CD8-positive, alpha-beta memory T cell (primary cell): Measurements from ENCODE around the gene UGT1A4. TPM values are rescaled to one million over a fixed set of nuclear protein-coding genes. Genes with fewer than 3 reads are reported as not detected.
"Not testable (repeated sequence)": the region's sequence is repeated elsewhere in the genome, so short reads cannot be mapped to it uniquely, and the experiment has no call there.

Experiments
- CTCF ChIA-PET: fragments of 350-600 bp; sonication (Branson Sonifier 250); formaldehyde crosslinking; loops from one replicate; lab custom pipeline; 2021; ENCODE audit warnings: antibody characterized with exemption; lab: Charles Lee
- POLR2A ChIA-PET: fragments of 350-600 bp; sonication (Branson Sonifier 250); formaldehyde crosslinking; loops from one replicate; lab custom pipeline; 2021; ENCODE audit warnings: antibody characterized with exemption; lab: Charles Lee
- DNase-seq, 5 donors: peaks; one replicate each; pipeline versions ENCODE4 v3.0.0 to v3.0.0-alpha.2; 2020 to 2022; ENCODE audit warnings: mixed read lengths in 1 of 5
- H3K27ac ChIP-seq: one replicate; pipeline ENCODE4 v1.7.0; 2013; ENCODE audit warnings: low read depth, mild to moderate bottlenecking, low read length, moderate library complexity
- H3K27me3 ChIP-seq: 2 replicates; pipeline ENCODE4 v1.7.0; 2013; ENCODE audit warnings: low read length, mild to moderate bottlenecking; ENCODE audit not compliant: insufficient read depth, poor library complexity, severe bottlenecking
- H3K36me3 ChIP-seq: 2 replicates; pipeline ENCODE4 v1.7.0; 2013; ENCODE audit warnings: mild to moderate bottlenecking, low read length, moderate library complexity; ENCODE audit not compliant: insufficient read depth
- H3K4me1 ChIP-seq: 2 replicates; pipeline ENCODE4 v1.7.0; 2013; ENCODE audit warnings: mild to moderate bottlenecking, low read length, moderate library complexity; ENCODE audit not compliant: insufficient read depth
- H3K4me3 ChIP-seq: 2 replicates; pipeline ENCODE4 v1.7.0; 2013; ENCODE audit warnings: mild to moderate bottlenecking, low read length
- H3K9me3 ChIP-seq: 2 replicates; pipeline ENCODE4 v1.7.0; 2013; ENCODE audit warnings: mild to moderate bottlenecking, low read length
- H3K27ac Mint-ChIP-seq, 8 donors: one replicate each; pipeline ENCODE4 v1.8.0; 2020 to 2021; ENCODE audit warnings: mixed read lengths in 8 of 8, mild to moderate bottlenecking in 6 of 8, inconsistent platforms in 3 of 8, moderate library complexity in 3 of 8
- H3K27me3 Mint-ChIP-seq, 2 donors: one replicate each; pipeline ENCODE4 v1.8.0; 2020 to 2021; ENCODE audit warnings: mixed read lengths in 2 of 2, mild to moderate bottlenecking in 1 of 2, moderate library complexity in 1 of 2
- H3K36me3 Mint-ChIP-seq, 3 donors: one replicate each; pipeline ENCODE4 v1.8.0; 2020 to 2021; ENCODE audit warnings: mixed read lengths in 3 of 3, inconsistent platforms in 1 of 3, mild to moderate bottlenecking in 1 of 3
- H3K4me1 Mint-ChIP-seq, 3 donors: one replicate each; pipeline ENCODE4 v1.8.0; 2020 to 2021; ENCODE audit warnings: mixed read lengths in 3 of 3, inconsistent platforms in 1 of 3, mild to moderate bottlenecking in 1 of 3
- H3K4me3 Mint-ChIP-seq, 7 donors: one replicate each; pipeline ENCODE4 v1.8.0; 2020 to 2021; ENCODE audit warnings: mixed read lengths in 7 of 7, mild to moderate bottlenecking in 6 of 7, moderate library complexity in 4 of 7, inconsistent platforms in 2 of 7
- H3K9me3 Mint-ChIP-seq, 5 donors: one replicate each; pipeline ENCODE4 v1.8.0; 2020 to 2022; ENCODE audit warnings: mixed read lengths in 5 of 5, mild to moderate bottlenecking in 3 of 5, moderate library complexity in 2 of 5, inconsistent platforms in 1 of 5
- polyA plus RNA-seq: library from polyadenylated mRNA; unstranded; fragments of 300-500 nt; fragmentation: Illumina TruSeq; gene quantifications from one replicate; pipeline ENCODE4 v1.2.3, GENCODE V29; 2021
- total RNA-seq, 2 experiments: library from RNA; stranded (reverse); gene quantifications; one replicate each; pipeline ENCODE4 v1.2.3, GENCODE V29; 2021

The UGT1A4 gene
- total and polyA plus RNA-seq, 3 experiments from 2014 or later: not detected

DNA sequence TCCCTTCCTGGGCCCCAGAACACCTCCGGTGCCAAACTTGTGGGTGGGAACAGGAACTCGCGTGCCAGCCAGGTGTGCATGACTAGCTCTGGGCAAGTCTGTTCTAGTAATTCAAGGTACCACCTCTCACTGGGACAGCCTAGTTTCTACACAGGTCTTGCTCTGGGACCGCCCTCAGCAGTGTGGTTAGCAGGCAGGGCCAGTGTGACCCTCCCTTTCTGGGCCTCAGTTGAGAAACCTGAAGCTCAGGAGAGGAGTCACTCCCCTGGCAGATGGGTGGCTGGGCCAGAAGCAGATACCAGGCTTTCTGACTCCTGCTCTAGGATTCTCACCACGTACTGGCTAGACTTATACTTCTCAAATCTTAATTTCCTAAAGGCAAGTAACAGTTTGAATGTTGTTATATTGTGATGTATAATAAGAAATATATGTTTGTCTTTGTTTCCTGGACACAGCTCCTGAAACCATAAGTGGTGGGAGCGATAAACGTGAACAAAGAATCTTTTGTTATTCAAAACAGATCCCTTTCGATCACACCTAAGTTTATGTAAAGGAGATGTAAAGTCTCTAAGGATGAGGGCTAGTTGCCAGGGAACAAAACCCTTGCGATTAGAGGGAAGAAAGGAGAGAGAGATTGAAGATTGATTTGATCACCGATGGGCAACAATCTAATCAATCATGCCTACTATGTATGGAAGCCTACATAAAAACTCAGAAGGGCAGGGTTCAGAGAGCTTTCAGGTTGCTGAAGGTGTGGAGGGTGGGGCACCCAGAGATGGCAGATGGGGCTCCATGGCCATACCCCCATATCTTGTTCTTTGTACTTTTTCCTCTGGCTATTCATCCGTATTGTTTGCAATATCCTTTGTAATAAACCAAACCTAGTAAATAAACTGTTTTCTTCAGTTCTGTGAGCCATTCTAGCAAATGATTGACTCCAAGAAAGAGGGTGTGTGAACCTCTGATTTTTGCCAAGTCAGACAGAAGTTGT lies 26.8 kb upstream of the UGT1A4 start:
- Histone ChIP-seq H3K9me3 (no peaks in the 10 kb centered on the region), H3K4me1 (no peaks in the 10 kb centered on the region), H3K27me3 (no peaks in the 10 kb centered on the region), H3K36me3 (no peaks in the 10 kb centered on the region), H3K27ac (no peak overlapping the region), H3K4me3 (no peak overlapping the region)
- CTCF ChIA-PET: no interaction called here
- no peak for DNase-seq
- Mint-ChIP-seq H3K4me3 (no peak overlapping the region), H3K9me3 (no peaks in the 10 kb centered on the region), H3K36me3 (no peaks in the 10 kb centered on the region), H3K27ac (peak overlapping the region in 1 of 8 donors; percentile 59), H3K27me3 (peaks cover 11 to 44% of the 10 kb centered on the region in 2 donors), H3K4me1 (no peaks in the 10 kb centered on the region)
- POLR2A ChIA-PET: no interaction called here

DNA sequence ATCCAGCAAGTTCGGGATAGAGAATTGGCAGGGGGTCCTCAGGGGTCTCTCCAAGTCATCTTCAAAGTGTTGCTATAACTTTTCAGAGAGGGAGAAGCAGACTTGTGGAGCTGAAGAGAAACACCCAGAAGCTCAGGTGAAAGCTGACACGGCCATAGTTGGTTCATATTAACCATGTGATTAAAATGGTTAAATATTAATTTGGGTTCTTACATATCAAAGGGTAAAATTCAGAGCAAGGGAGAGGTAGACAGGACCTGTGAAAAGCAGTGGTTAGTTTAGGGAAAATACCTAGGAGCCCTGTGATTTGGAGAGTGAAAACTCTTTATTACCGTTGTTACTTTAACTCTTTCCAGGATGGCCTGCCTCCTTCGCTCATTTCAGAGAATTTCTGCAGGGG lies 25.9 kb upstream of the UGT1A4 start, which contains the start of gene UGT1A6:
Gene UGT1A6 (plus strand): TSS at position 243 of the 400 bp plus-strand sequence. CDS start 115 bp downstream, at position 358.
- H3K4me1 ChIP-seq: no peaks in the 10 kb centered on the region
- no peak for DNase-seq
- no peaks in the 10 kb centered on the region for H3K36me3 ChIP-seq
- ChIA-PET CTCF (no interaction called here), POLR2A (no interaction called here)
- Mint-ChIP-seq H3K4me3 (no peak within 1 kb of the TSS), H3K9me3 (no peaks in the 10 kb centered on the region), H3K27me3 (peaks cover 10 to 47% of the 10 kb centered on the region in 2 donors), H3K4me1 (no peaks in the 10 kb centered on the region), H3K36me3 (no peaks in the 10 kb centered on the region), H3K27ac (peak within 1 kb of the TSS in 1 of 8 donors; percentile 8)
- H3K27me3 ChIP-seq: no peaks in the 10 kb centered on the region
- no peaks in the 10 kb centered on the region for H3K9me3 ChIP-seq
- H3K4me3 ChIP-seq: no peak within 1 kb of the TSS
- no peak within 1 kb of the TSS for H3K27ac ChIP-seq

DNA sequence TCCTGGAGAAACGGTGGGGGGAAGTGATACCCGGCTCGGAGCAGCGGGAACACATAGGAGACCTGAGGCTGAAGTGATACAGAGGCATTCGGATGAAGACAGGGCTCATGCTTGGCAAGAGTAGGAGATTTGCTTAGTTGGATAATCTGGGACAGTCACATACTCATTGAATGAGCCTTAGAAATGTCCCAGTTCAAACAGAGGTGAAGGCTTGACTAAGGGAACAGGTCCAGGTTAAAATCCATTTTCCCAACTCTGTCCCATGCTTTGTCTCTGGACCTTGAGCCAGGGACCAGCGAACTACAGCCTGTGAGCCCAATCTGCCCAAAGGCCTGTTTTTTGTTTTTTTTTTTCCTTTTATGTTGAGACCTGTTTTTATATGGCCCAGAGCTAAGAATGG lies 24.6 kb upstream of the UGT1A4 start:
- no peak overlapping the region for H3K27ac Mint-ChIP-seq
- H3K4me3 ChIP-seq: no peak overlapping the region
- no peaks in the 10 kb centered on the region for H3K36me3 Mint-ChIP-seq
- no peak for DNase-seq
- no peaks in the 10 kb centered on the region for H3K4me1 ChIP-seq
- H3K4me3 Mint-ChIP-seq: no peak overlapping the region
- H3K27ac ChIP-seq: no peak overlapping the region
- no peaks in the 10 kb centered on the region for H3K36me3 ChIP-seq
- POLR2A ChIA-PET: no interaction called here
- H3K4me1 Mint-ChIP-seq: no peaks in the 10 kb centered on the region
- CTCF ChIA-PET: no interaction called here
- no peaks in the 10 kb centered on the region for H3K27me3 ChIP-seq
- H3K27me3 Mint-ChIP-seq: peaks cover 11 to 45% of the 10 kb centered on the region in 2 donors
- no peaks in the 10 kb centered on the region for H3K9me3 ChIP-seq
- H3K9me3 Mint-ChIP-seq: no peaks in the 10 kb centered on the region

DNA sequence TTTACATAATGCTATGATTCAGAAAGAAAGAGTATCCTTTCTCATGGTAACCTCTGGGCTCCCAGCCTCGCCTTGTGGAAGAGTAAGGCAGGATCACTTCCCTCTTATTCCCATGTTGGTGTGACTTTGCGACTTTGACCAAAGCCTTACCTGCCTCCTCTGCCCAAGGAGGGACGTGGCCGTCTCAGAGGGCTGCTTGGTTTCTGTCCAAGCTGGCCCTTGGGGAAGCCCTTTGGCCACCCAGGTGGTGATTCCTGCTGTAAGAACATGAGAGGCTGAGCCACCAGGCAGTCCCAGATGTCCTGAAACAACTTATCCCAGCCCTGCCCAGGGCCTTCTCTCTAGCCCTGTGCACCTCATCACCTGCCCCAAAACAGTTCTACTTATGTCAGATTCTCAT lies 19.8 kb upstream of the UGT1A4 start:
- H3K4me3 Mint-ChIP-seq: no peak overlapping the region
- ChIA-PET CTCF (no interaction called here), POLR2A (no interaction called here)
- no peaks in the 10 kb centered on the region for H3K36me3 ChIP-seq
- H3K27me3 ChIP-seq: no peaks in the 10 kb centered on the region
- no peak overlapping the region for H3K27ac ChIP-seq
- H3K27me3 Mint-ChIP-seq: peaks cover 7 to 26% of the 10 kb centered on the region in 2 donors
- no peaks in the 10 kb centered on the region for H3K4me1 ChIP-seq
- no peak overlapping the region for H3K27ac Mint-ChIP-seq
- no peaks in the 10 kb centered on the region for H3K36me3 Mint-ChIP-seq
- no peaks in the 10 kb centered on the region for H3K9me3 ChIP-seq
- no peaks in the 10 kb centered on the region for H3K9me3 Mint-ChIP-seq
- no peak for DNase-seq
- no peaks in the 10 kb centered on the region for H3K4me1 Mint-ChIP-seq
- H3K4me3 ChIP-seq: no peak overlapping the region

DNA sequence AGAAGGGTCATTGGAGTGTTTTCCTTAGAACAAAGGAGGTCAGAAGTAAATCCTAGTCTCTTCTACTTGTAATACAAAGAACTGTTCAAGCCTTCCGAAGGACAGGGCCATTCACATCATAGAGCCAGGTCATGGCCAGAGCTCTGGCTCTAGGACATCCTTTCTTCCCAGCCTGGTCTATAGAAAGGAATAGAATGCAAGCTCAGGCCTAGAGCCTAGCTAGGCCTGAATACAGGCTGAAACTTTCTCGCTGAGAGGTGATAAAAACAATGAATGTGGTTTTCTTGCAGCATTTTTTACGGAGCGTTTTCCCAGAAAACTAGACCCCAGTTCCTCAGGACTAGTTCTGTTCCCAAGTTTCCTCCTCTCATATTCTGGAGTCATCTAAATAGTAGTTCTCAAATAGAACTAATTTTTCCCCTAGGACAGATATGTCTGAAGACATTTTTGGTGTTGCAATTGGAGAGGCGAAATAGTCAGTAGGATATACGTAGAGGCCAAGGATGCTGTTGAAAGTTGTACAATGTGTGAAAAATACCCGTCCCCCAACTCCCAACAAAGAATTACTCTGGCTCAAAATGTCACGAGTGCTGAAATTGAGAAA lies 19.0 kb upstream of the UGT1A4 start:
- H3K9me3 ChIP-seq: no peaks in the 10 kb centered on the region
- Mint-ChIP-seq H3K36me3 (peaks cover 0 to 2% (median 0%) of the 10 kb centered on the region in 3 donors), H3K4me3 (no peak overlapping the region), H3K9me3 (peaks cover 0 to 6% (median 4%) of the 10 kb centered on the region in 5 donors), H3K27ac (no peak overlapping the region), H3K4me1 (no peaks in the 10 kb centered on the region), H3K27me3 (peaks cover 7 to 24% of the 10 kb centered on the region in 2 donors)
- no peaks in the 10 kb centered on the region for H3K4me1 ChIP-seq
- H3K27me3 ChIP-seq: no peaks in the 10 kb centered on the region
- POLR2A ChIA-PET: no interaction called here
- CTCF ChIA-PET: no interaction called here
- H3K27ac ChIP-seq: peak overlapping the region; percentile 2
- DNase-seq: no peak
- no peak overlapping the region for H3K4me3 ChIP-seq
- H3K36me3 ChIP-seq: no peaks in the 10 kb centered on the region

DNA sequence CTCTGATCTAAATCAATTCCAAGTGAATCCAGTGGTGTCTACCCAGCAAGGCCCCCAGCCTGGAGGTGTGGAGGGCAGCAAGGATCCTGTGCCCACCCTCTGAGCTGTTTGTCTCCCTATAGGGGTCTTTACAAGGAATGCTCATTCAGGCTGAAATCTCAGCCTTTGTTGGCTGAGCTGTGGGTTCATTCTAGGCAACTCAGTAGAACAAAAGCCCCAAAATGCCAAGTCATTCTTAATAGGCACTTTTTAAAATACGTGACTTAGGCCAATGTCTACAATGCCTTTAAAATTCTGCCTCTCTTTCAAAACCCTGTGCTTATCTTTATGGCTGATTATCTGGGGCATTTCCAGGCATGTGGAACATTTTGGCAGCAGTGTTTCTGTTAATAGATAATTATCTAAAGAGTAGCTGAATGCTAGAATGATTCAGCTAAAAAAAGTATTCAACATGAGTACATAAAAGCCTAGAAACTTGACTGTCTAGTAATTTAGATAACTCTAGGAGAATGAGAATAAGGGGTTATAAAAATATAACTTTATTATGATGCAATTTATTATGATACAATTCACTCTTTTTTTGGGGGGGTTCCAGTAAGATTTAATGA lies 18.4 kb upstream of the UGT1A4 start:
- Mint-ChIP-seq H3K27me3 (peaks cover 12 to 25% of the 10 kb centered on the region in 2 donors), H3K36me3 (peaks cover 0 to 2% (median 0%) of the 10 kb centered on the region in 3 donors), H3K4me1 (no peaks in the 10 kb centered on the region), H3K4me3 (no peak overlapping the region), H3K27ac (no peak overlapping the region), H3K9me3 (peaks cover 0 to 6% (median 4%) of the 10 kb centered on the region in 5 donors)
- no peaks in the 10 kb centered on the region for H3K9me3 ChIP-seq
- no peak overlapping the region for H3K4me3 ChIP-seq
- no peaks in the 10 kb centered on the region for H3K27me3 ChIP-seq
- H3K27ac ChIP-seq: peak overlapping the region; percentile 2
- DNase-seq: no peak
- CTCF ChIA-PET: no interaction called here
- H3K36me3 ChIP-seq: no peaks in the 10 kb centered on the region
- POLR2A ChIA-PET: no interaction called here
- no peaks in the 10 kb centered on the region for H3K4me1 ChIP-seq

DNA sequence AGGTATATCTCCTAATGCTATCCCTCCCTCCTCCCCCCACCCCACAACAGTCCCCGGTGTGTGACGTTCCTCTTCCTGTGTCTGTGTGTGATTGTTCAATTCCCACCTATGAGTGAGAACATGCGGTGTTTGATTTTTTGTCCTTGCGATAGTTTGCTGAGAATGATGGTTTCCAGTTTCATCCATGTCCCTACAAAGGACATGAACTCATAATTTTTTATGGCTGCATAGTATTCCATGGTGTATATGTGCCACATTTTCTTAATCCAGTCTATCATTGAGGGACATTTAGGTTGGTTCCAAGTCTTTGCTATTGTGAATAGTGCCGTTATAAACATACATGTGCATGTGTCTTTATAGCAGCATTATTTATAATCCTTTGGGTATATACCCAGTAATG lies 17.7 kb upstream of the UGT1A4 start:
- H3K4me3 ChIP-seq, CTCF ChIA-PET, H3K4me1 Mint-ChIP-seq, H3K36me3 Mint-ChIP-seq, H3K36me3 ChIP-seq, H3K27ac Mint-ChIP-seq, H3K4me3 Mint-ChIP-seq, H3K27me3 ChIP-seq, POLR2A ChIA-PET, H3K27ac ChIP-seq, H3K9me3 ChIP-seq, DNase-seq, H3K4me1 ChIP-seq, H3K9me3 Mint-ChIP-seq: not testable (repeated sequence)
- peaks cover 15 to 30% of the 10 kb centered on the region in 2 donors for H3K27me3 Mint-ChIP-seq

DNA sequence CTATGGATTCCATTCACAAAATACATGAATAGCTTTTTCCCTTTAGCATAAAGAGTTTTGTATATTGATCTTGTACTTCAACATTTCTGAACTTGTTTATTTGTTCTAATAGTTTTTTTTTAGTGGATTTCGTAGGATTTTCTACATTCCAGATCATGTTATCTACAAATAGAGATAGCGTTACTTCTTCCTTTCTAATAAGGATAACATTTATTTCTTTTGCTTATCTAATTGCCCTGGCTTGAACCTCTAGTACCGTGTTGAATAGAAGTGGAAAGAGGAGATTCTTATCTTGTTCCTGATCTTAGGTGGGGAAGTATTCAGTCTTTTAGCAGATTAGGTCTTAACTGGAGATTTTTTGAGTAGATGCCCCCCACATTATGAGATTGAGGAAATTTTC lies 16.3 kb upstream of the UGT1A4 start:
- no peak overlapping the region for H3K27ac ChIP-seq
- Mint-ChIP-seq H3K4me1 (no peaks in the 10 kb centered on the region), H3K27me3 (peaks cover 17 to 29% of the 10 kb centered on the region in 2 donors), H3K4me3 (no peak overlapping the region), H3K36me3 (peaks cover 0 to 2% (median 0%) of the 10 kb centered on the region in 3 donors), H3K9me3 (peaks cover 0 to 6% (median 4%) of the 10 kb centered on the region in 5 donors), H3K27ac (no peak overlapping the region)
- DNase-seq: no peak
- no peaks in the 10 kb centered on the region for H3K27me3 ChIP-seq
- no peaks in the 10 kb centered on the region for H3K4me1 ChIP-seq
- no peaks in the 10 kb centered on the region for H3K36me3 ChIP-seq
- no peak overlapping the region for H3K4me3 ChIP-seq
- POLR2A ChIA-PET: no interaction called here
- CTCF ChIA-PET: no interaction called here
- no peaks in the 10 kb centered on the region for H3K9me3 ChIP-seq
